Central memory CD8-positive, alpha-beta T cell (primary cell): ENCODE results near the gene CYSTM1.

Source experiments
- ATAC-seq: fragments of 150-1000 bp; cut with Tn5 transposase; replicated peaks from 2 replicates; pipeline ENCODE4 v1.10.0; 2022; ENCODE audit warnings: mild to moderate bottlenecking, moderate FRiP score, moderate number of reproducible peaks; ENCODE audit not compliant: poor library complexity, severe bottlenecking; ENCODE audit errors: extremely low read depth
- DNase-seq, 2 donors: peaks; one replicate each; pipeline ENCODE4 v3.0.0; 2021; ENCODE audit warnings: low spot score in 2 of 2
- H3K27ac Mint-ChIP-seq: one replicate; pipeline ENCODE4 v1.8.0; 2022; ENCODE audit warnings: low read depth, mild to moderate bottlenecking, moderate library complexity, mixed read lengths
- H3K27me3 Mint-ChIP-seq: one replicate; pipeline ENCODE4 v1.8.0; 2022; ENCODE audit warnings: mixed read lengths
- H3K36me3 Mint-ChIP-seq: one replicate; pipeline ENCODE4 v1.8.0; 2022; ENCODE audit warnings: mild to moderate bottlenecking, moderate library complexity, mixed read lengths; ENCODE audit not compliant: insufficient read depth
- H3K4me1 Mint-ChIP-seq: one replicate; pipeline ENCODE4 v1.8.0; 2022; ENCODE audit warnings: mixed read lengths
- H3K4me3 Mint-ChIP-seq: one replicate; pipeline ENCODE4 v1.8.0; 2022; ENCODE audit warnings: mild to moderate bottlenecking, moderate library complexity, mixed read lengths
- H3K9me3 Mint-ChIP-seq: one replicate; pipeline ENCODE4 v1.8.0; 2022; ENCODE audit warnings: mixed read lengths

Gene CYSTM1

GRCh38 chr5:140266471-140267200, 91.6 kb downstream of the CYSTM1 start:
- Mint-ChIP-seq H3K27me3 (no peaks in the 10 kb centered on the region), H3K4me1 (peaks cover 32% of the 10 kb centered on the region), H3K36me3 (peaks cover 7% of the 10 kb centered on the region), H3K9me3 (no peaks in the 10 kb centered on the region), H3K27ac (peak overlapping the region; percentile 59), H3K4me3 (no peak overlapping the region)
- ATAC-seq, result no peak
- no peak for DNase-seq

GRCh38 chr5:140267201-140267540, 92.2 kb downstream of the CYSTM1 start:
- no peak for DNase-seq
- no peak overlapping the region for H3K4me3 Mint-ChIP-seq
- peaks cover 7% of the 10 kb centered on the region for H3K36me3 Mint-ChIP-seq
- no peaks in the 10 kb centered on the region for H3K27me3 Mint-ChIP-seq
- no peak for ATAC-seq
- H3K9me3 Mint-ChIP-seq, result no peaks in the 10 kb centered on the region
- peaks cover 28% of the 10 kb centered on the region for H3K4me1 Mint-ChIP-seq
- H3K27ac Mint-ChIP-seq, result peak overlapping the region; percentile 59

DNA sequence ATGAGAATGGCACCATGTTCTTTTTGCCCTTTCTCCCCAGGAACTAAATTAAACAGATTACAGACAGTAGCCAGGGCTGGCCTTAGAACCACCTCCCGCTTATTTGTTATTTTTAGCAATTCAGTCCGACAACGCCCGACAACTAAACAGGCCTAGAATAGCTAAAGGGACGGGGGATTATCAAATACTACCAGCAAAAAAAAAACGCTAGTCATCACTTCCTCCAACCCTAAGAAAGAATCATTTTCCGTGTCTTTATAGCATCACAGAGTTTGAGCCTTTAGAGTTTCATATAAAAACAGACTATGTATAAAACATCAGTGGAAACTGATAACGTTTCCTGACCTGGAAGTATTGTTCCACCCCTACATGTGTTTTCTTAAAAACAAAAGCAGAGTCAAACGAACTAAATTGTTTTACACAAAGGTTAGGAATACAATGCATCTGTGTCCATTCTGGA, 92.6 kb downstream of the CYSTM1 start:
- DNase-seq (no peak), ATAC-seq (no peak)
- Mint-ChIP-seq H3K27me3 (no peaks in the 10 kb centered on the region), H3K4me1 (peaks cover 25% of the 10 kb centered on the region), H3K4me3 (no peak overlapping the region), H3K27ac (peak overlapping the region; percentile 59), H3K36me3 (peaks cover 7% of the 10 kb centered on the region), H3K9me3 (no peaks in the 10 kb centered on the region)

- Mint-ChIP-seq H3K4me3 (no peak overlapping the region), H3K4me1 (peaks cover 25% of the 10 kb centered on the region), H3K36me3 (peaks cover 6% of the 10 kb centered on the region), H3K27ac (no peak overlapping the region), H3K9me3 (no peaks in the 10 kb centered on the region), H3K27me3 (no peaks in the 10 kb centered on the region)
- DNase-seq (no peak), ATAC-seq (no peak)
Measured at GRCh38 chr5:140270008-140270407, 95.0 kb downstream of the CYSTM1 start.

DNA sequence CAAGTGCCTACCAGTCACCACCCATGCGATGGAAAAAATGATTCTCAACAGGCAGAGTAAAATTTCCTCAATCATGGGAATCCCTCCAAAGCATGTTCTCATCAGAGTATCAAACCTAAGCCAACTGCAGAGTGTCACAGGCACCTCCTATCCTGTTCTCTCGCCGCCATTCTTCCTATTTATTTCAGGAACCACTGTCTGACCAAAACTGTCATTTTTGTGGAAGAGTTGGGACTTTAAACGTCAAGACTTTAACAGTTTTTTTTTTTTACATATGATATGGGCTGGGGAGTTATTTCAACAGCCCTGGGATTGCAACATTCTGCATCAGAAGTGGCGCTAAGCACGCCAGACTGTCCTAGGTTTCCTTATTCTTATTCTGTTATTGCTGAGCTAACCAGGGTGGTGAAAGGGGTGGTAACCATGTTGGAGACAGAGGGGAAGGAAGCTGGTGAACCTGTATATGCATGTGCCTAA, 98.5 kb downstream of the CYSTM1 start:
- DNase-seq (no peak), ATAC-seq (no peak)
- Mint-ChIP-seq H3K27me3 (no peaks in the 10 kb centered on the region), H3K27ac (no peak overlapping the region), H3K4me3 (no peak overlapping the region), H3K9me3 (no peaks in the 10 kb centered on the region), H3K36me3 (peaks cover 15% of the 10 kb centered on the region), H3K4me1 (peaks cover 12% of the 10 kb centered on the region)

DNA sequence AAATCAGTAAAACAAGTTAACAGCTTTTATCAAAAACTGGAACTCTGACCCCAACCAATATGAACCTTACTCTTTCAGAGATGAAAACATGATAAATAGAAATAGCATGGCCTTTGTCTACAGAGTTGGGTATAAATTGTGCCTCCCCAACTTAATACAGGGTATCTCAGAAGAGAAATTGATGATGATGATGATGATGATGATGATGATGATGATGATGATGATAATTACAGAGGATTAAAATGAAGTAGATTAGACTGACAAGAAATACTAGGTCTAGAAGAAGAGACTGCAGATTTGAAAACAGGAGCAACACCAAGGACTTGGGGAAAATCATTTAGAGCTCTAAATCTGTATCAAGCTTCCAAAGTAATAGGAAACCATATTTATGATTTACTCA, 100.8 kb downstream of the CYSTM1 start:
- Mint-ChIP-seq H3K4me3 (no peak overlapping the region), H3K36me3 (peaks cover 16% of the 10 kb centered on the region)
- no peak for ATAC-seq

DNA sequence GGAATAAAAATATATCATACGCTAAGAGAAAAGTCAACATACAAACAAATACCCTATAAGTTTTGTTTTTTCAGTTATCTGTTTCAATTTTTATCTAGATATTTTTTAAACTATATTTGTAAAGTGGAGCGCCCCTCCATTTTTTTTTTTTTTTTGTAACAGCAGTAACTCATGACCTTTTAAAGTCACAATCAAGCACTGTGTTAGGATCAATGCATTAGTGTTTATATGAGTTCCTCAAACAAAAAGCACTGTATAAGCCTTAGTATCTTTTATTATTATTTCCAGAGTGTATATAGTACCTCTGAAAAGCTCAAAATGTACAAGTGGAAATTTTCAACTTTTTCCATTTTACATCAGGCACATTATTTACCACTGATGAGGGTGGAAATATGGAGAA, 107.3 kb downstream of the CYSTM1 start:
- H3K4me1 Mint-ChIP-seq, result peaks cover 11% of the 10 kb centered on the region
- DNase-seq (no peak), ATAC-seq (no peak)
- H3K27me3 Mint-ChIP-seq, result no peaks in the 10 kb centered on the region
- no peak overlapping the region for H3K27ac Mint-ChIP-seq
- no peaks in the 10 kb centered on the region for H3K9me3 Mint-ChIP-seq
- H3K4me3 Mint-ChIP-seq, result no peak overlapping the region
- H3K36me3 Mint-ChIP-seq, result peaks cover 4% of the 10 kb centered on the region

More for the DNA sequence above, 100.8 kb downstream of the CYSTM1 start:
- Mint-ChIP-seq H3K4me1 (peaks cover 17% of the 10 kb centered on the region), H3K9me3 (no peaks in the 10 kb centered on the region), H3K27ac (no peak overlapping the region), H3K27me3 (no peaks in the 10 kb centered on the region)
- no peak for DNase-seq

DNA sequence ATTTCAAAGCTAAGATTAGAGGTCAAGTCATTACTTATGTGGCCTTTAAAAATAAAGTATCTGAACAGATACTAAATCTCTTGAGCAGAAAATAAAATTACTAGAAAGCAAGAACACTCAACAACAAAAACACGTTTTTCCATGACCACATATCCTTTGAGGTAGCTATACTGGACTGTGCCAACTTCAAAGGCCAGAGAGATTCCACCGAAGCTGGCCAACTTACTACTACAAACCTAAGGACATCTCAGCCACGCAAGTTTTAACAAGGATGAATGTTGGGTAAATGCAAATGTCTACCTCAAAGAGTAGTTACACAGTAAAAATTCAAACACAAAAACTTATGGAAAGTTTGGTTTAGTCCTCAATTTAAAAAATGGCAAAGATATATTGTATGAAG, 109.0 kb downstream of the CYSTM1 start:
- H3K27ac Mint-ChIP-seq, result no peak overlapping the region
- no peak overlapping the region for H3K4me3 Mint-ChIP-seq
- H3K27me3 Mint-ChIP-seq, result no peaks in the 10 kb centered on the region
- peaks cover 7% of the 10 kb centered on the region for H3K36me3 Mint-ChIP-seq
- DNase-seq, result no peak
- ATAC-seq, result no peak
- H3K9me3 Mint-ChIP-seq, result no peaks in the 10 kb centered on the region
- H3K4me1 Mint-ChIP-seq, result peaks cover 16% of the 10 kb centered on the region

GRCh38 chr5:140286424-140286823, 111.4 kb downstream of the CYSTM1 start:
- DNase-seq (no peak), ATAC-seq (no peak)
- H3K9me3 Mint-ChIP-seq, result no peaks in the 10 kb centered on the region
- peaks cover 2% of the 10 kb centered on the region for H3K36me3 Mint-ChIP-seq
- no peaks in the 10 kb centered on the region for H3K27me3 Mint-ChIP-seq
- no peak overlapping the region for H3K27ac Mint-ChIP-seq
- H3K4me1 Mint-ChIP-seq, result peaks cover 31% of the 10 kb centered on the region
- H3K4me3 Mint-ChIP-seq, result no peak overlapping the region

DNA sequence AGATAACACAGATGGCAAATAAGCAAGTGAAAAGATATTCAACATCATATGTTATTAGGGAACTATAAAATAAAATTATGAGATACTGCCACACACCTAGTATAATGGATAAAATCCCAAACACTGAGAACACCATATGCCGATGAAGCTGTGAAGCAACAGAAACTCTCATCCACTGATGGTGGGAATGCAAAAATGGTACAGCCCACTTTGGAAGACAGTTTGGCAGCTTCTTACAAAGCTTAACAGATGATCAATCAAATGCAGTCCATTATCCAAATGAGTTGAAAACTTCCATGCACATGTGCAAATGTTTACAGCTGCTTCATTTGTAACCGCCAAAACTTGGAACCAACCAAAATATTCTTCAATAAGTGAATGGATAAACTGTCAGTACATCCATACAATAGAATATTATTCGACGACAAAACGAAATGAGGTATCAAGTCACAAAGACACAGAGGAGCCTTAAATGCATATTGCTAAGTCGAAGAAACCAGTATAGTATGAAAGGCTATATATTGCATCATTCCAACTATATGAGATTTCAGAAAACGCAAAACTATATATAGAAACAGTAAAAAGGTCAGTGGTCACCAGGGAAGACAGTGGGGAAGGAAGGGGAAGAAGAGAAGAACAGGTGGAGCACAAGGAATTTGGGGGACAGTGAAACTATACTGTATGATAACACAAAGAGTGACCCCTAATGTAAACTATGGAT, 113.0 kb downstream of the CYSTM1 start:
- Mint-ChIP-seq H3K4me1 (peaks cover 34% of the 10 kb centered on the region), H3K9me3 (no peaks in the 10 kb centered on the region), H3K36me3 (peaks cover 2% of the 10 kb centered on the region), H3K27me3 (no peaks in the 10 kb centered on the region), H3K4me3 (no peak overlapping the region), H3K27ac (no peak overlapping the region)
- ATAC-seq, result no peak
- DNase-seq, result no peak

DNA sequence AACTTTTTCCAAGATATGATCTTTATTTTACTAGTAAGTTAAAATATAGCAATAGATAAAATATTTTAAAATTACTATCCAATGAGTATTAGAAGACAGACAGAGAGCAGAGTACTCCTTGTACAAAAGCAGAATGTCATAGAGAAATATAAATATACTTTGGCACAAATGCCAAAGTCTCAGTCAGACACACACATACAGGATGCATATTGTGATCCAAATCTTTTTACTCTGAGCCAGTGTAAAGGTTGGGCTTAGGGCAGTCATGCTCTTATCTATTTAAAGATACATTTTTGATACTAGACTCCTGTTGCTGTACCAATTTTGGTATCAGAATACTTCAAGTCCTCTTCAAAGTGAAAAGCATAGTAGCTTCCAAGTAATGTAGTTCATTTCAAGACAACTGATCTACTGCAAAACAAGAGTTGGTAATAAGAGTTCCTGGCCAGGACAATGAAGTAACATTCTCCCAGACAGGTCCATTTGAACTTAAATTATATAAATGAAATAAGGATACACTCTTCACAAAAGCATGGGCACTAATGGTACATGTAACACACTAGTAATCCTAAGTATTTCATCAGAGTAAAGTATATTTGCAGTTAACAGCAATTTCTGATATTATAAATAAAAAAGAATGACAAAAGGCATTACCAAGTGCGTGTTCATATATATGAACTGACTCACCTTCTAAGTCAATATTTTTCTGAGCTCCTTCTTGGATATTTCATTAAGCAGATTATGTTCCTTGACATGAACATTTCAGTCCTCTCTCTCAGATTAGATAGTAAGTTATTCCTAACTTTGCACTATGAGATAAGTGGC, 117.4 kb downstream of the CYSTM1 start:
- Mint-ChIP-seq H3K27me3 (no peaks in the 10 kb centered on the region), H3K9me3 (no peaks in the 10 kb centered on the region), H3K36me3 (peaks cover 9% of the 10 kb centered on the region), H3K27ac (no peak overlapping the region), H3K4me3 (no peak overlapping the region), H3K4me1 (peaks cover 51% of the 10 kb centered on the region)
- ATAC-seq, result no peak
- DNase-seq, result no peak
